Stimulated activated CD4-positive, alpha-beta T cell treated with anti-CD3 and anti-CD28 coated beads, Interleukin-4, amount 100 ng/mL, for 48 hours (primary cell): ENCODE measurements around the gene NR6A1.

Experiments
- DNase-seq, 2 donors: peaks; one replicate each; pipeline ENCODE4 v3.0.0-alpha.2; 2020; ENCODE audit warnings: low read depth in 2 of 2

Gene NR6A1

DNA sequence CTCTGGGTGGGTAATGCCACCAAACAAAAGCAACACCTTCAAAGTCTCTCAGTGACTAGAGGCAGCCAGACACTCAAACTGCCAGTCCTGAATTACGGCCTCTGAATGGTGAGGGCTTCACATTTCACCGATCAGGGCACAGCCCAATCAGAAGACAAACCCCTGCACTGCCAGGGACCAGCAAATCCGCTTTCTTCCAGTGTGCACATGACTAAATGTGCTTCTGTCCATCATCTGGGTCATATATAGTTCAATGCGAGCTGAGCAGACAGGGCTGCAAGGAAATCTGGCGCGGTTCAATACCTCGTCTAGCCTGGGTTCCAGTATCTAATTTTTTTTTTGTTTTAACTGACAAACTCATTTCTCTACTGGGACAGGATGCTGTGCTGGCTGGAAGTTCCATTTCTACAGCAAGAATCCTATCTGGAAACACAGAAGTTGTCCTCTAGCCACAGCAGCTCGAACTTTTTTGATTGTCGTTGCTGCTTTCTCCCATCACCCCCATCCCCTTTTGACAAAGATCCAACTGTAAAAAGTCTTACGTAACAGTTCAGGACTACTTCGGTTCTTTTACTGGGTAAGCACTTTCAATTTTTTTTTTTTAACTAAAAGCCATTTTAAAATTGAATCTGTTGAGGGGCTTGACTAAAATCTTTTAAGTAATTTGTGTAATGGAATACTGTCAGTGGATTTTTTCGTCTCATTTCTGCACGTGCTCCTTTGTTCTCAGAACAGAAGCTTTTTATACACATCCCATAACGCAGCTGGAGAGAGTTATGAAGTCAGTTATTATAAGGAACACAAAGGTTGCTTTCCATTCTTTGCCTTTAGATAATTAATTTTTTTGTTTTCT, 112.7 kb downstream of the NR6A1 start:
- DNase-seq: peak; percentile 12 to 25

GRCh38 chr9:124657516-124657915, 113.6 kb downstream of the NR6A1 start:
- no peak for DNase-seq

DNA sequence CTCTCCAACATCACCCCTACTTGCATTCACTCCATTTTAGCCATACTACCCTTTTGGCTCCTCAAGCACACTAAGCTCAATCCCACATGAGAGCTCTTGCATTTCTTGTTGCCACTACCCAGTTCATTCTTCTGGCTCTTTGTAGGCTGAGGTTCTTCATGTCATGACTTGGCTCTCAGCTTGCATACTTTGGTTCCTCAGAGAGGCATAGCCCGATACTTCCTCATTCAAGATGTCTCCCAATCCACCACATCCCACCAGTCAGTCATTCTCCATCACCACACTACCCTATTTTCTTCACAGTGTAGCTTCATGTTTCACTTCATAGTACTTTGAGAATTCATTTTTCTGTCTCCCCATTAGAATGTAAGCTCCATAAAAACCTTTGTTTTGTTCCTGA, 116.7 kb downstream of the NR6A1 start:
- no peak for DNase-seq

DNA sequence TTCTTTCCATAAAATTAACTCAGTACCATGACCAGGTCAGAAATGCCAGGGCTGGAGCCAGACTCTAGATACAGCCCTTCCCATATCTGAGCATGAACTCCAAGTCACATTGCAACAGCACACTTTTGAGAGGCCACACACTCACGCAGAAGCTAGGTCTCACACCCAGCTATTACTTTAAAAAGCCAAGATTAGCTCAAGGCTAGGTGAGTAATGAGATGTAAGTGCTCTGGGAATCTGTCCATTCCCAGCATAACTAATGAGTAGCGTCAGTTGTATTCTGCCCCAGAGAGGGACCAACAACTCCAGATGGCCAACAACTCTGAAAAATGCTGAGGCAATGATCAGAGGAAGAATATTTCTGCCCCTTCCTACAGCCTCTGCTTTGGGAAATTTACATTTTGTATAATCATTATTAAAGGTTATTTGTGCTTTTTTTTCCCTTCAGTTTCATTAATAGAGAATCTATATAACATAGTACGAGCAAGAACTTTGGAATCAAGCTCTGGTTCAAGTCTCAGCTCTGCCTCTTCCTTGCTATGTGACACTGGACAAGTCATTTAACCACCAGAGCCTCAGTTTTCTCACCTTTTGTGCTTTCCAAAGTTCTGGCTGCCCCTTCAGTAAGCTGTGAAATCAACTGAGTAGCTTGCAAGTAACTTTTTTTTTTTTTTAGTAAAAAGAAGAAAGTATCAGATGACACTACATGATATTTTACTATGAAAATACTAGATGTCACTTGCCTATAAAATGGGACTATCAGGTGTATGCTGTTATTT, 118.3 kb downstream of the NR6A1 start:
- DNase-seq: no peak

DNA sequence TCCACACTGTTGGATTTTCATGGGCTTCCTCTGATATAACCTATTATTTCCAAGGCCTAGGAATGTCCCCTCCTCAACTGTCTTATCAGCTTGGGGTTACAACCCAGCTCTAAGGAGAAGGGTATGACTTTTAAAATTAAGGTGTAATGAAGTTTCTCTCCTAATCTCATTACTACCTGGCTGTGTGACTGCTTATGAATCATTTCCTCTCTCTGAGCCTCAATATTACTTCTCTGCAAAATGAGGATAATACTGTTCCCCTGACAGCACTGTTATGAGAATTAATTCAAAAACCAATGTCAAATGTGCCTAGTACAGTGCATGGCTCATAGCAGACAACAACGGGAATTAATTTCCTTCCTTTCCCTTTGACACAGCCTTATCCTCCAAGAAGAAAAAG, 118.9 kb downstream of the NR6A1 start:
- no peak for DNase-seq

DNA sequence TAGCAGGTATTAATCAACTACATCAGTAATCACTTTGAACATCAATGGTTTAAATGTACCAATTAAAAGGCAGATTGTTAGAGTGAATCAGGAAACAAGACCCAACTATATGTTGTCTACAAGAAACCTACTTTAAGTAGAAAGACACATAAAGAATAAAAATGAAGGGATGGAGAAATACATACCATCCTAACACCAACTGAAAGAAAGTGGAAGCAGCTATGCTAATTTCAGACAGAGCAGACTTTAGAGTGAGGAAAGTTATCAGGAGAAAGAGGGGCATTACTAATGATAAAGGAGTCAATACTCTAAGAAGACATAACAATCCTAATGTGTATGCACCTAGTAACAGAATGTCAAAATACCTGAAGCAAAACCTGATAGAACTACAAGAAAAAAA, 125.8 kb downstream of the NR6A1 start:
- DNase-seq: no peak

GRCh38 chr9:124639637-124640036, 131.5 kb downstream of the NR6A1 start:
- no peak for DNase-seq

GRCh38 chr9:124635285-124635684, 135.8 kb downstream of the NR6A1 start:
- no peak for DNase-seq

DNA sequence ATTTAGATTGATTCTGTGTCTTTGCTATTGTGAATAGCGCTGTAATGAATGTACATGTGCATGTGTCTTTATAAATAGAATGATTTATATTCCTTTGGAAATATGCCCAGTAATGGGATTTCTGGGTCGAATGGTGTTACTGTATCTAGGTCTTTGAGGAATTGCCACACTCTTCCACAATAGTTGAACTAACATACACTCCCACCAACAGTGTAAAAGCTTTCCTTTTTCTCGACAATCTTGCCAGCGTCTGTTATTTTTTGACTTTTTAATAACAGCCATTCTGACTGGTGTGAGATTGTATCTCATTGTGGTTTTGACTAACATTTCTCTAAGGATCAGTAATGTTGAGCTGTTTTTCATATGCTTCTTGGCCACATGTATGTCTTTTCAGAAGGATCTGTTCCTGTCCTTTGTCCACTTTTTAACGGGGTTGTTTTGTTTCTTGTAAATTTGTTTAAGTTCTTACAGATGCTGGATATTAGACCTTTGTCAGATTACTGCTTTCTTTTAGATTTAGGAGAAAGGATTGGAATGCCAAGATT, 139.0 kb downstream of the NR6A1 start:
- no peak for DNase-seq

DNA sequence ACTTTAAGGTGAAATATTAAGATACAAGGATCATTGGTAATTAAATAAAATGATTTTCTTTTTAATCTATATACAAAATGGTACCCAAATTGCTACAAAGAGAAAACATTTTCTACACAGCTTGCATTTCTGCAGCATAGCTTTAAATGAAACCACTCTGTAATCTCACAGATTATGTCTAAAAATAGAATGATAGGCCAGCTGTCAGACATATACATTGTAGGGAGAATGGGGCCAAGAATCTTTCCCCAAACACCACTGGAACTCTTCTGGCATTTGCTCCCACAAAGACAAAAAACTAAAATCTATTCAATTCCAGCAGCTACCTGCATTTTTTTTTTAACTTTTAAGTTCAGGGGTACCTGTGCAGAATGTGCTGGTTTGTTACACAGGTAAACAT, 139.8 kb downstream of the NR6A1 start:
- no peak for DNase-seq

DNA sequence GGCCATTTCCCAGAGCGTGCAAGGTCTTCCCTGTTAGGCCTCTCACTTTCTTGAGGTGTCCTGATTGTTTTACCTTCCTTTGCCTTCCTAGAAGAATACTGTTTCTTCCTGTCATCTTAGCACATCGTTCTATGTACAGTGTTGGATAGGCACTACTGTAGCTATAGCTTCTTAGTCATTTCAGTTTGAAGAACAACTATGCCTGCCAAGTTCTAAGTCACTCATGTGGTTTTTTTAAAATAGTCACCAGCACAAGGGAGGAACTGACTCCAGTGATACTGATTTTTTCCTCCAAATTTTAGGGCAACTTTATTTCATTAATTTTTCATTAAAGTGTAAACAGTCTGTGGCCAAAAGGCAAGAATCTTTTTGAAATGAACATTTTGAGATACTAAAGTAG, 141.5 kb downstream of the NR6A1 start:
- DNase-seq: no peak

GRCh38 chr9:124628741-124629140, 142.4 kb downstream of the NR6A1 start:
- no peak for DNase-seq

DNA sequence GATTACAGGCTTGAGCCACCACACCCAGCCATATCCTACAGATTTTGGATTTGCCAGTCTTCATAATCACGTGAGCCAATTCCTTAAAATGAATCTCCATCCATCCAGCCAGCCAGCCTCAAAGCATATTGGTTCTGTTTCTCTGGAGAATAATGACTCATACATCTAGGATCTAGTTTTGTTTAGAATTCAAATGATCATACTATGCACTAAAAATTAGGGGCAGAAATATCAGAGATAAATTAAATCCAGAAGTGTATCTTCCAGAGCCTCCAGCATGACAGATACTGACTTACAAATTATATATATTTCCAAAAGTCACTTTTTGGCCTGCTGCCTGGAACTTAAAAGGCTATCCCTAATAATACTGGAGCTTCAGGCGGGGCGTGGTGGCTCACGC, 144.8 kb downstream of the NR6A1 start:
- DNase-seq: no peak

DNA sequence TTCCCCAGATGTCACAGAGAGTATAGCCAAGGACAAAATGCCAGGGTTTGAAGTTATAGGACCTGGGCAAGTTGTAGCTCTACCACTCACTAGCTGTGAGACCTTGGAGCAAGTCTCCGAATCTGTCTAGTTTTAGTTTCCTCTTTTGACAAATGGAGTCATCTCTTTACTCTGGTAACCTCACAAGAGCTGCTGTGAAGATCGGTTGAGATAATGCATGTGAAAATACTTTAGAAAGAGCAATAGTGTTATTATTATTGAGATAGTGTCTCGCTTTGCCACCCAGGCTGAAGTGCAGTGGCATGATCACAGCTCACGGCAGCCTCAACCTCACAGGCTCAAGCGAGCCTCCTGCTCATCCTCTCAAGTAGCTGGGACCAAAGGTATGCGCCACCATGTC, 146.0 kb downstream of the NR6A1 start:
- no peak for DNase-seq

GRCh38 chr9:124624735-124624992, 146.4 kb downstream of the NR6A1 start:
- DNase-seq: no peak

- DNase-seq: no peak
Measured at GRCh38 chr9:124623966-124624734, 147.0 kb downstream of the NR6A1 start.

GRCh38 chr9:124622882-124623281, 148.2 kb downstream of the NR6A1 start:
- no peak for DNase-seq

GRCh38 chr9:124621371-124622328, 149.5 kb downstream of the NR6A1 start:
- no peak for DNase-seq

GRCh38 chr9:124618476-124618875, 152.6 kb downstream of the NR6A1 start:
- DNase-seq: no peak

DNA sequence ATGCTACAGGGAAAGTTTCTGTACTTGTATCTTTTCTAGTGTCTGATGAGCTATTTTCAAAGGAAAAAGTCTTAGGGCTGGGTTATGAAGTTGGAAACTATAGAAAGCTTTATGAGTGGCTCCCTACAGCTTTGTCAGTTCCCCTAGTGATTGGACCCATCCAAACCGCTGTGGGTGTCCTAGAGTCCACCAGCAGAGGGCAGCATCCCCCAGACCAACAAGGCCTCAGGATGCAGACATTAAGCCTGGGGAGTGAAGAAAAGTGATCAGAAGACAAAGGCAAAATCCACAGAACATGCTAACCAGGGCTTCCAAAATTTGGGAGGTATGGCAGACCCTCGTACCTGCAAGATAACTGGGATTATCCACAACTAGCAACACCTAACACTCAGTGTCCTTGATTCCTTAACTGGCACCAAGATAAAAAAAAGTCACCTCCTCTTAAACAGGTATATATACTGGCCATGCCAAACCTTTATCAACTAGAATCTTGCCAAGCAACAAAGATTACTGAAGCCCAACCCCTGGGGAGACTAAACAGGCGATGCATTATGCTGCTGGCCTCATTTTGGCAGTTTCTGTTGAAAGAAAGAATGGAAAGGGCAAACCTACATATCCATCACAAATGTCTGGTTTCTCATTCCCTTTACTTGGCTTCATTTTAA, 153.5 kb downstream of the NR6A1 start:
- DNase-seq: peak; percentile 65 to 71

- no peak for DNase-seq
Measured at GRCh38 chr9:124616961-124617360, 154.2 kb downstream of the NR6A1 start.
